ENCODE data around the gene UBE2J2. TPM values are rescaled to one million over a fixed set of nuclear protein-coding genes. Genes with fewer than 3 reads are reported as not detected.

The UBE2J2 gene
- 0.87 and 3.4 TPM in 2 replicates for polyA plus RNA-seq

GRCh38 chr1:1273512-1274298 is at the start of gene UBE2J2:
Gene UBE2J2, minus strand, starts transcription at chr1:1273854. Its CDS starts 5,862 bp downstream, at chr1:1267992.

GRCh38 chr1:1307923-1308755 is 34.5 kb upstream of the UBE2J2 start, which contains the start of the genes ACAP3 and PUSL1:
Gene ACAP3, minus strand, starts transcription at chr1:1307930. Its CDS starts 115 bp downstream, at chr1:1307815.
Gene PUSL1, plus strand, starts transcription at chr1:1308597. Its CDS starts 47 bp downstream, at chr1:1308644.

DNA sequence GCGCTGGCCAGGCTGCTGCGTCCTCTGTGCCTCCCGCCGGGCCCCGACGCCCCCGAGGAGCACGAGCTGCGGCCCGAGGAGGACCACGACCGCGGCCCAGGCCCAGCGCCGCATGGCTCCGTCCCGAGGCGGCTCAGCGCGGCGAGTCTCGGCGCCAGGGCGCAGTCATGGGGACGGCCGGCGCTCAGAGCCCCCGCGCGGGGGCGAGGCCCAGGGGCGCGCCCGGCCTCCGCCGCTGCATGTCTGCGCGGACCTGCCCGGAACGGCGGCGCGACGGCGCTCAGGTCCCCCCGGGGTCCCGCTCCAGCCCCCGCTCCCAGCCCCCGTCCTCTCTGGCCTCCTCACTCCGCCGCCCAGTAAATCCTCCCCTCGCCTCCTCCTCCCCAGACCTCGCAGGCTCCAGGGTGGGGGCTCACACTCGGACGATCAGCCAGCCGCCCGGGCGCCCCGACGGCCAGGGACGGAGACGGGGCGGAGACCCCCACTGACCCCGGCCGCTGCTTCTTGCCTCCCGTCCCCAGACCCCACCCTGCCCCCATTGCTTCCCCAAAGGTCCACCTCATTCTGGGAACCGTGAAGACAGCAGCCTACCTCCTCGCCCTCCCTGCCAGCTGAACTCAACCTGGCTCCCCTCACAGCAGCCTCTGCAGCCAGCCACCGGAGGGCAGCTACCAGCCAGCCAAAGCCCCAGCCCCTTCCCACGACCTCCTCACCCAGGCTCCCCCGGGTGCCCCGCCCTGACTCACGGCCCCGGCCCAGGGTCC is 26.9 kb downstream of the UBE2J2 start, which contains the start of gene C1QTNF12:
TSS of gene C1QTNF12 (minus strand) at position 146 of the 764 bp plus-strand sequence. CDS start at position 114, 32 bp downstream.

DNA sequence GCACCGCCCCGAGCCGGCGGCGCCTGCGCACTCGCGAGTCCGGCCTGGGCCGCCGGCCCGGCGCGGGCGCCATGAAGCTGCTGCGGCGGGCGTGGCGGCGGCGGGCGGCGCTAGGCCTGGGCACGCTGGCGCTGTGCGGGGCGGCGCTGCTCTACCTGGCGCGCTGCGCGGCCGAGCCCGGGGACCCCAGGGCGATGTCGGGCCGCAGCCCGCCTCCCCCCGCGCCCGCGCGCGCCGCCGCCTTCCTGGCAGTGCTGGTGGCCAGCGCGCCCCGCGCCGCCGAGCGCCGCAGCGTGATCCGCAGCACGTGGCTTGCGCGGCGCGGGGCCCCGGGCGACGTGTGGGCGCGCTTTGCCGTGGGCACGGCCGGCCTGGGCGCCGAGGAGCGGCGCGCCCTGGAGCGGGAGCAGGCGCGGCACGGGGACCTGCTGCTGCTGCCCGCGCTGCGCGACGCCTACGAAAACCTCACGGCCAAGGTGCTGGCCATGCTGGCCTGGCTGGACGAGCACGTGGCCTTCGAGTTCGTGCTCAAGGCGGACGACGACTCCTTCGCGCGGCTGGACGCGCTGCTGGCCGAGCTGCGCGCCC is 41.4 kb downstream of the UBE2J2 start, which contains the start of gene B3GALT6:
TSS of gene B3GALT6 (plus strand) at position 30 of the 588 bp plus-strand sequence. CDS start at position 72, 42 bp downstream.

GRCh38 chr1:1231400-1232207 is 42.0 kb downstream of the UBE2J2 start, which contains the start of gene SDF4:
Gene SDF4, minus strand, starts transcription at chr1:1232001. Its CDS starts 3,229 bp downstream, at chr1:1228772.

GRCh38 chr1:1213345-1214265 is 60.0 kb downstream of the UBE2J2 start, which contains the start of gene TNFRSF4:
Gene TNFRSF4, minus strand, starts transcription at chr1:1214153. Its CDS starts 26 bp downstream, at chr1:1214127.

GRCh38 chr1:1206376-1206965 is 67.2 kb downstream of the UBE2J2 start, which contains the start of gene TNFRSF18:
Gene TNFRSF18, minus strand, starts transcription at chr1:1206592. Its CDS starts 21 bp downstream, at chr1:1206571.

Other genes starting within 250 kb of the UBE2J2 start
- not detected in 2 replicates for gene RNF223, start 199.5 kb downstream of the UBE2J2 start, polyA plus RNA-seq
- 0.26 TPM in 1 of 2 replicates, not detected in the other for gene C1orf159, start 157.8 kb downstream of the UBE2J2 start, polyA plus RNA-seq
- gene TTLL10, start 100.0 kb downstream of the UBE2J2 start, polyA plus RNA-seq = not detected in 2 replicates
- not detected in 2 replicates for gene TNFRSF18, start 67.3 kb downstream of the UBE2J2 start, polyA plus RNA-seq
- gene TNFRSF4, start 59.7 kb downstream of the UBE2J2 start, polyA plus RNA-seq = not detected in 2 replicates
- 3.7 and 10.0 TPM in 2 replicates for gene SDF4, start 41.9 kb downstream of the UBE2J2 start, polyA plus RNA-seq
- gene B3GALT6, start 41.6 kb downstream of the UBE2J2 start, polyA plus RNA-seq = 1.3 and 1.5 TPM in 2 replicates
- gene C1QTNF12, start 27.1 kb downstream of the UBE2J2 start, polyA plus RNA-seq = not detected in 2 replicates
- not detected in 2 replicates for gene SCNN1D, start 6.6 kb upstream of the UBE2J2 start, polyA plus RNA-seq
- gene ACAP3, start 34.1 kb upstream of the UBE2J2 start, polyA plus RNA-seq = 0.91 and 4.7 TPM in 2 replicates
- 0.26 and 2.6 TPM in 2 replicates for gene PUSL1, start 34.7 kb upstream of the UBE2J2 start, polyA plus RNA-seq
- 13.9 and 14.6 TPM in 2 replicates for gene INTS11, start 50.8 kb upstream of the UBE2J2 start, polyA plus RNA-seq
- gene CPTP, start 50.9 kb upstream of the UBE2J2 start, polyA plus RNA-seq = 0.21 and 0.26 TPM in 2 replicates
- gene TAS1R3, start 57.4 kb upstream of the UBE2J2 start, polyA plus RNA-seq = not detected in 2 replicates
- gene DVL1, start 75.6 kb upstream of the UBE2J2 start, polyA plus RNA-seq = 0.86 and 1.1 TPM in 2 replicates
- 0.63 and 3.6 TPM in 2 replicates for gene MXRA8, start 84.7 kb upstream of the UBE2J2 start, polyA plus RNA-seq
- 29.6 and 36.4 TPM in 2 replicates for gene AURKAIP1, start 101.4 kb upstream of the UBE2J2 start, polyA plus RNA-seq
- 22.1 and 24.2 TPM in 2 replicates for gene CCNL2, start 125.5 kb upstream of the UBE2J2 start, polyA plus RNA-seq
- 252 and 299 TPM in 2 replicates for gene MRPL20, start 133.4 kb upstream of the UBE2J2 start, polyA plus RNA-seq
- 0.24 TPM in 1 of 2 replicates, not detected in the other for gene ANKRD65, start 147.4 kb upstream of the UBE2J2 start, polyA plus RNA-seq
- gene VWA1, start 161.8 kb upstream of the UBE2J2 start, polyA plus RNA-seq = 0.74 TPM in 1 of 2 replicates, not detected in the other
- gene ATAD3C, start 175.8 kb upstream of the UBE2J2 start, polyA plus RNA-seq = 3.1 and 14.2 TPM in 2 replicates
- gene ATAD3B, start 197.9 kb upstream of the UBE2J2 start, polyA plus RNA-seq = not detected in 2 replicates
- 0.10 and 0.27 TPM in 2 replicates for gene ATAD3A, start 238.3 kb upstream of the UBE2J2 start, polyA plus RNA-seq